IPS DF 19.7 (cell line): Measurements from ENCODE around the gene RASSF4.

Experiments used
- DNase-seq: peaks from one replicate; pipeline ENCODE4 v3.0.0-alpha.2; 2013; ENCODE audit warnings: low read depth, low spot score

The RASSF4 gene

GRCh38 chr10:44928462-44928861 lies 31.1 kb upstream of the RASSF4 start:
- no peak for DNase-seq

GRCh38 chr10:44929356-44930255 lies 30.0 kb upstream of the RASSF4 start:
- DNase-seq: no peak

GRCh38 chr10:44930904-44931620 lies 28.5 kb upstream of the RASSF4 start:
- DNase-seq: no peak

GRCh38 chr10:44931621-44932516 lies 27.7 kb upstream of the RASSF4 start:
- DNase-seq: no peak

GRCh38 chr10:44932517-44933450 lies 26.8 kb upstream of the RASSF4 start:
- DNase-seq: peak; percentile 45

- no peak for DNase-seq
Measured at GRCh38 chr10:44933451-44934321, 25.9 kb upstream of the RASSF4 start.

GRCh38 chr10:44934416-44935200 lies 25.0 kb upstream of the RASSF4 start:
- DNase-seq: no peak

- no peak for DNase-seq
Measured at GRCh38 chr10:44935201-44935965, 24.2 kb upstream of the RASSF4 start.

- no peak for DNase-seq
Measured at GRCh38 chr10:44935966-44936295, 23.7 kb upstream of the RASSF4 start.

GRCh38 chr10:44936314-44936975 lies 23.2 kb upstream of the RASSF4 start:
- DNase-seq: no peak

GRCh38 chr10:44937196-44938005 lies 22.2 kb upstream of the RASSF4 start:
- no peak for DNase-seq

GRCh38 chr10:44938956-44939355 lies 20.6 kb upstream of the RASSF4 start:
- no peak for DNase-seq

GRCh38 chr10:44939691-44940401 lies 19.8 kb upstream of the RASSF4 start:
- no peak for DNase-seq

GRCh38 chr10:44944354-44944753 lies 15.2 kb upstream of the RASSF4 start:
- DNase-seq: no peak

- DNase-seq: no peak
Measured at GRCh38 chr10:44946205-44946604, 13.4 kb upstream of the RASSF4 start.
